Parathyroid adenoma (tissue), 2 donors: ENCODE results near the gene C1QL2.

Source experiments
- H2AFZ ChIP-seq: fragments of 300-600 bp; sonication (generic); one replicate; pipeline ENCODE4 v1.7.0; 2017; ENCODE audit warnings: antibody characterized with exemption, mild to moderate bottlenecking
- H3K27ac ChIP-seq: fragments of 300-600 bp; sonication (generic); one replicate; pipeline ENCODE4 v1.7.0; 2017
- H3K27me3 ChIP-seq: fragments of 300-600 bp; sonication (generic); one replicate; pipeline ENCODE4 v1.7.0; 2017; ENCODE audit warnings: low read length; ENCODE audit not compliant: control insufficient read depth, insufficient read depth
- H3K36me3 ChIP-seq: fragments of 300-600 bp; sonication (generic); one replicate; pipeline ENCODE4 v1.7.0; 2017; ENCODE audit warnings: low read length; ENCODE audit not compliant: control insufficient read depth, insufficient read depth
- H3K4me1 ChIP-seq: fragments of 300-600 bp; sonication (generic); one replicate; pipeline ENCODE4 v1.7.0; 2017; ENCODE audit warnings: control low read depth
- H3K4me2 ChIP-seq: fragments of 300-600 bp; sonication (generic); one replicate; pipeline ENCODE4 v1.7.0; 2017; ENCODE audit warnings: low read length
- H3K4me3 ChIP-seq: fragments of 300-600 bp; sonication (generic); one replicate; pipeline ENCODE4 v1.7.0; 2017; ENCODE audit warnings: low read depth, low read length
- H3K79me2 ChIP-seq: fragments of 300-600 bp; sonication (generic); one replicate; pipeline ENCODE4 v1.7.0; 2017; ENCODE audit warnings: control low read depth
- H3K9ac ChIP-seq: fragments of 300-600 bp; sonication (generic); one replicate; pipeline ENCODE4 v1.7.0; 2017; ENCODE audit warnings: mild to moderate bottlenecking
- H3K9me3 ChIP-seq: fragments of 300-600 bp; sonication (generic); one replicate; pipeline ENCODE4 v1.7.0; 2017; ENCODE audit warnings: low read length; ENCODE audit not compliant: control insufficient read depth
- CTCF ChIP-seq: fragments of 300-600 bp; sonication (generic); IDR thresholded peaks from one replicate; pipeline ENCODE4 v1.7.0; 2017; ENCODE audit warnings: antibody characterized with exemption, mild to moderate bottlenecking
- donor health status: primary hyperparathyroidism.

C1QL2 gene

GRCh38 chr2:119155633-119156032, 2.9 kb downstream of the C1QL2 start:
- peaks cover 6% of the 10 kb centered on the region for H3K27me3 ChIP-seq

GRCh38 chr2:119154076-119154475, 4.5 kb downstream of the C1QL2 start:
- Histone ChIP-seq H3K27me3 (peaks cover 6% of the 10 kb centered on the region), H2AFZ (no peak overlapping the region), H3K4me2 (no peak overlapping the region), H3K36me3 (no peaks in the 10 kb centered on the region), H3K4me1 (no peaks in the 10 kb centered on the region), H3K4me3 (no peak overlapping the region), H3K27ac (no peak overlapping the region), H3K9me3 (no peaks in the 10 kb centered on the region), H3K9ac (no peak overlapping the region), H3K79me2 (no peaks in the 10 kb centered on the region)
- no peak for TF ChIP-seq CTCF

More at GRCh38 chr2:119155633-119156032, 2.9 kb downstream of the C1QL2 start:
- H2AFZ ChIP-seq: no peak overlapping the region
- H3K9ac ChIP-seq: no peak overlapping the region
- no peaks in the 10 kb centered on the region for H3K9me3 ChIP-seq
- no peak for TF ChIP-seq CTCF
- no peaks in the 10 kb centered on the region for H3K79me2 ChIP-seq
- no peak overlapping the region for H3K27ac ChIP-seq
- H3K4me1 ChIP-seq: no peaks in the 10 kb centered on the region
- H3K4me2 ChIP-seq: no peak overlapping the region
- no peaks in the 10 kb centered on the region for H3K36me3 ChIP-seq
- no peak overlapping the region for H3K4me3 ChIP-seq

GRCh38 chr2:119149611-119150010, 8.9 kb downstream of the C1QL2 start:
- no peaks in the 10 kb centered on the region for H3K36me3 ChIP-seq
- H3K4me2 ChIP-seq: no peak overlapping the region
- H3K79me2 ChIP-seq: no peaks in the 10 kb centered on the region
- H2AFZ ChIP-seq: peak overlapping the region; percentile 9
- H3K9ac ChIP-seq: no peak overlapping the region
- no peak for TF ChIP-seq CTCF
- no peaks in the 10 kb centered on the region for H3K9me3 ChIP-seq
- peaks cover 6% of the 10 kb centered on the region for H3K27me3 ChIP-seq
- H3K4me1 ChIP-seq: no peaks in the 10 kb centered on the region
- H3K4me3 ChIP-seq: no peak overlapping the region
- no peak overlapping the region for H3K27ac ChIP-seq

GRCh38 chr2:119147776-119148715, 10.5 kb downstream of the C1QL2 start:
- Histone ChIP-seq H3K9me3 (no peaks in the 10 kb centered on the region), H3K27ac (no peak overlapping the region), H3K9ac (no peak overlapping the region), H3K27me3 (no peaks in the 10 kb centered on the region), H3K4me2 (no peak overlapping the region), H2AFZ (no peak overlapping the region), H3K79me2 (no peaks in the 10 kb centered on the region), H3K4me1 (no peaks in the 10 kb centered on the region), H3K36me3 (no peaks in the 10 kb centered on the region), H3K4me3 (no peak overlapping the region)
- no peak for TF ChIP-seq CTCF

GRCh38 chr2:119144806-119145205, 13.7 kb downstream of the C1QL2 start:
- Histone ChIP-seq H3K4me3 (no peak overlapping the region), H3K36me3 (no peaks in the 10 kb centered on the region), H3K9me3 (no peaks in the 10 kb centered on the region), H3K4me2 (no peak overlapping the region), H3K4me1 (no peaks in the 10 kb centered on the region), H2AFZ (no peak overlapping the region), H3K27ac (no peak overlapping the region), H3K27me3 (no peaks in the 10 kb centered on the region), H3K9ac (no peak overlapping the region), H3K79me2 (no peaks in the 10 kb centered on the region)
- no peak for TF ChIP-seq CTCF
